ENCODE measurements around the gene SBK1. TPM values are rescaled to one million over a fixed set of nuclear protein-coding genes. Genes with fewer than 3 reads are reported as not detected.
A peak's percentile ranks its signal among the peaks of the same experiment; 100 is the strongest.

Gene SBK1
- total RNA-seq, 2 donors from 2014 or later = 0.47 to 0.52 TPM

GRCh38 chr16:28290859-28291254, 1.5 kb upstream of the SBK1 start:
- no peak for DNase-seq (ENCODE audit: low spot score)
- Histone ChIP-seq H3K36me3 (no peaks in the 10 kb centered on the region), H3K9me3 (no peaks in the 10 kb centered on the region), H3K4me3 (no peak overlapping the region), H3K27me3 (no peaks in the 10 kb centered on the region), H3K4me1 (peaks cover 0 to 19% of the 10 kb centered on the region in 2 donors), H3K27ac (no peak overlapping the region)
- TF ChIP-seq, protein P1, sequence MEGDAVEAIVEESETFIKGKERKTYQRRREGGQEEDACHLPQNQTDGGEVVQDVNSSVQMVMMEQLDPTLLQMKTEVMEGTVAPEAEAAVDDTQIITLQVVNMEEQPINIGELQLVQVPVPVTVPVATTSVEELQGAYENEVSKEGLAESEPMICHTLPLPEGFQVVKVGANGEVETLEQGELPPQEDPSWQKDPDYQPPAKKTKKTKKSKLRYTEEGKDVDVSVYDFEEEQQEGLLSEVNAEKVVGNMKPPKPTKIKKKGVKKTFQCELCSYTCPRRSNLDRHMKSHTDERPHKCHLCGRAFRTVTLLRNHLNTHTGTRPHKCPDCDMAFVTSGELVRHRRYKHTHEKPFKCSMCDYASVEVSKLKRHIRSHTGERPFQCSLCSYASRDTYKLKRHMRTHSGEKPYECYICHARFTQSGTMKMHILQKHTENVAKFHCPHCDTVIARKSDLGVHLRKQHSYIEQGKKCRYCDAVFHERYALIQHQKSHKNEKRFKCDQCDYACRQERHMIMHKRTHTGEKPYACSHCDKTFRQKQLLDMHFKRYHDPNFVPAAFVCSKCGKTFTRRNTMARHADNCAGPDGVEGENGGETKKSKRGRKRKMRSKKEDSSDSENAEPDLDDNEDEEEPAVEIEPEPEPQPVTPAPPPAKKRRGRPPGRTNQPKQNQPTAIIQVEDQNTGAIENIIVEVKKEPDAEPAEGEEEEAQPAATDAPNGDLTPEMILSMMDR (IDR thresholded peaks at IDR 0.05) = no peak

GRCh38 chr16:28292731-28293600, 641 bp downstream of the SBK1 start:
- TF ChIP-seq, protein P1 (IDR thresholded peaks at IDR 0.05) = no peak
- Histone ChIP-seq H3K36me3 (no peaks in the 10 kb centered on the region), H3K27ac (no peak overlapping the region), H3K4me3 (peak overlapping the region; percentile 42 to 61), H3K4me1 (peaks cover 0 to 19% of the 10 kb centered on the region in 2 donors), H3K9me3 (no peaks in the 10 kb centered on the region), H3K27me3 (no peaks in the 10 kb centered on the region)
- no peak for DNase-seq (ENCODE audit: low spot score)

- H3K36me3 ChIP-seq = no peaks in the 10 kb centered on the region
- no peaks in the 10 kb centered on the region for H3K27me3 ChIP-seq
- no peak overlapping the region for H3K27ac ChIP-seq
- no peak overlapping the region for H3K4me3 ChIP-seq
- H3K4me1 ChIP-seq = peaks cover 0 to 19% of the 10 kb centered on the region in 2 donors
- DNase-seq (ENCODE audit: low spot score) = no peak
- H3K9me3 ChIP-seq = no peaks in the 10 kb centered on the region
- TF ChIP-seq, protein P1 (IDR thresholded peaks at IDR 0.05) = no peak
Observed at GRCh38 chr16:28293601-28293960, 1.3 kb downstream of the SBK1 start.

- Histone ChIP-seq H3K4me3 (no peak overlapping the region), H3K9me3 (no peaks in the 10 kb centered on the region), H3K36me3 (no peaks in the 10 kb centered on the region), H3K4me1 (peaks cover 0 to 19% of the 10 kb centered on the region in 2 donors), H3K27me3 (no peaks in the 10 kb centered on the region), H3K27ac (no peak overlapping the region)
- TF ChIP-seq, protein P1 (IDR thresholded peaks at IDR 0.05) = no peak
- no peak for DNase-seq (ENCODE audit: low spot score)
Observed at GRCh38 chr16:28294201-28294600, 1.9 kb downstream of the SBK1 start.

- Histone ChIP-seq H3K27ac (no peak overlapping the region), H3K27me3 (no peaks in the 10 kb centered on the region), H3K4me1 (peaks cover 0 to 19% of the 10 kb centered on the region in 2 donors), H3K9me3 (no peaks in the 10 kb centered on the region), H3K4me3 (no peak overlapping the region), H3K36me3 (no peaks in the 10 kb centered on the region)
- no peak for DNase-seq (ENCODE audit: low spot score)
- TF ChIP-seq, protein P1 (IDR thresholded peaks at IDR 0.05) = no peak
Observed at GRCh38 chr16:28295276-28295675, 3.0 kb downstream of the SBK1 start.

Measured in right atrium auricular region (tissue), 2 donors.